IPS-18a (cell line): ENCODE data around the gene PTPRG.

ENCODE experiments used
- H3K27ac ChIP-seq: one replicate; pipeline ENCODE4 v1.5.1; 2013; ENCODE audit warnings: low read length
- H3K27me3 ChIP-seq: one replicate; pipeline ENCODE4 v1.6.1; 2013; ENCODE audit warnings: mild to moderate bottlenecking, low read length; ENCODE audit not compliant: control insufficient read depth, insufficient read depth
- H3K36me3 ChIP-seq: one replicate; pipeline ENCODE4 v1.6.1; 2013; ENCODE audit warnings: low read depth, low read length; ENCODE audit not compliant: control insufficient read depth
- H3K4me1 ChIP-seq: one replicate; pipeline ENCODE4 v1.6.1; 2013; ENCODE audit warnings: low read depth, low read length; ENCODE audit not compliant: control insufficient read depth
- H3K4me3 ChIP-seq: one replicate; pipeline ENCODE4 v1.5.1; 2013; ENCODE audit warnings: low read length
- H3K9ac ChIP-seq: one replicate; pipeline ENCODE4 v1.6.1; 2013; ENCODE audit warnings: mild to moderate bottlenecking, low read length, moderate library complexity
- H3K9me3 ChIP-seq: one replicate; pipeline ENCODE4 v1.6.1; 2013; ENCODE audit warnings: low read depth, low read length; ENCODE audit not compliant: control insufficient read depth

Gene PTPRG

DNA sequence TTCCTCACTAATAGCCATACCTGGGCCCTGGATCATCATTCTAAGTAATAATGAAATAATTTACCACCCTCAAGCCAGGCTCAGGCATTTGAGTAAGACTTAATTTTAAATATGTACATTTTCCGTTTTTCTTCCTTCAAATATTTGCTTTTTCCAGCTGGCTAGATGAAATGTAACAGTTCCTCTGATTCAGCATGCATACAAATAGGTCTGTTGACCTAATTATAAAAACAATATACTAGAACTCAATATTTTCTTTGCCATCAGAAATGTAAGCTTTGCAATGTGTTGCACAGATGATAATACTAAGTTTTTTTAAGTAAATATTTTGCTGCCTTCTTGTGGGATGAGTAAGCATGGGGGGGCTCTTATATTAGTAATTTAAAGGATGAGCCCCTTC is 720.4 kb downstream of the PTPRG start:
- H3K27ac ChIP-seq = no peak overlapping the region
- no peaks in the 10 kb centered on the region for H3K9me3 ChIP-seq
- no peaks in the 10 kb centered on the region for H3K27me3 ChIP-seq
- H3K4me1 ChIP-seq = no peaks in the 10 kb centered on the region
- H3K4me3 ChIP-seq = no peak overlapping the region
- peaks cover 32% of the 10 kb centered on the region for H3K36me3 ChIP-seq
- no peak overlapping the region for H3K9ac ChIP-seq

GRCh38 chr3:62284442-62284841 is 723.1 kb downstream of the PTPRG start:
- peaks cover 11% of the 10 kb centered on the region for H3K36me3 ChIP-seq
- H3K9me3 ChIP-seq = no peaks in the 10 kb centered on the region
- H3K27ac ChIP-seq = no peak overlapping the region
- no peak overlapping the region for H3K4me3 ChIP-seq
- no peaks in the 10 kb centered on the region for H3K4me1 ChIP-seq
- no peak overlapping the region for H3K9ac ChIP-seq
- H3K27me3 ChIP-seq = no peaks in the 10 kb centered on the region

DNA sequence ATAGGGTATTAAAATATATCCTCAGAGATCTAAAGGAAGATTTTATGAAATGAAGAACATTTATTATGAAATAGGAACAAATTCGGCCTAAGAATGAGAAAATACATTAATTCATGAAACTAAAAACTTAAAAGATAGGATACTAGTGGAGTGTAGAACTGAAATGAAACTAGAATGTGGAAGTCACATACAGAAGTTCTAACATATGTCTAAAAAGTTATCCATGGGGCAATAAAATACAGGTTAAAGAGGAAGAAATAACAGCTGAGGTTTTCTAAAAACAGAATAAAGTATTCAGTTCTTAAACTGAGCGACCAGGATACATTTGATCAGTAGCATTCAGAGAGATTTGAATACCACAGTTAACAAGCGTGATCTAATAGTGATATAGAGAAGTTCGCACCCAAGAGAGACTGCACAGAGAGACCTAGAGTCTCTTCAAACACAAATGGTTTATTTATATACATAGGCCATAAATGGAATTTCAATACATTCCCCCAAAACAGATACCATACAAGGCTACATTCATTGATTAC is 726.1 kb downstream of the PTPRG start:
- H3K9me3 ChIP-seq = no peaks in the 10 kb centered on the region
- no peak overlapping the region for H3K27ac ChIP-seq
- no peak overlapping the region for H3K9ac ChIP-seq
- H3K4me1 ChIP-seq = no peaks in the 10 kb centered on the region
- H3K27me3 ChIP-seq = no peaks in the 10 kb centered on the region
- H3K4me3 ChIP-seq = no peak overlapping the region
- H3K36me3 ChIP-seq = peaks cover 11% of the 10 kb centered on the region

DNA sequence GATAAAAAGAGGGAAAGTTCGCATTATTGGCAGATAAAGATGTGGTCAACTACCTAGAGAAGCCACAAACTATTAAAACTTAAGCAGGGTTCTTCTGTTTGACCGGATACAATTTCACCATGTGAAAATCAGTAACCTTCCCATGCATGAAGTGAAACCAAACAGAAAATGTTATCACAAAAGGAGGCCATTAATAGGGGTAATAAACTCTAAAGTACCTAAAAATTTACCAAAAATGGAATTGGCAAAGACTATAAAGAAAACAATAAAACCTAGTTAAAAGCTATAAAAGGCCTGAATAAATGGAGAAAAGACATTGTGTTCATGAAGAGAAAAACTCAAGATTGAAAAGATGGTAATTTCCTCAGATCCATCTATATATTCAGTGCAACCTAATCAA is 728.6 kb downstream of the PTPRG start:
- Histone ChIP-seq H3K27ac (no peak overlapping the region), H3K9ac (no peak overlapping the region), H3K36me3 (peaks cover 22% of the 10 kb centered on the region), H3K27me3 (no peaks in the 10 kb centered on the region), H3K4me1 (no peaks in the 10 kb centered on the region), H3K9me3 (no peaks in the 10 kb centered on the region), H3K4me3 (no peak overlapping the region)

DNA sequence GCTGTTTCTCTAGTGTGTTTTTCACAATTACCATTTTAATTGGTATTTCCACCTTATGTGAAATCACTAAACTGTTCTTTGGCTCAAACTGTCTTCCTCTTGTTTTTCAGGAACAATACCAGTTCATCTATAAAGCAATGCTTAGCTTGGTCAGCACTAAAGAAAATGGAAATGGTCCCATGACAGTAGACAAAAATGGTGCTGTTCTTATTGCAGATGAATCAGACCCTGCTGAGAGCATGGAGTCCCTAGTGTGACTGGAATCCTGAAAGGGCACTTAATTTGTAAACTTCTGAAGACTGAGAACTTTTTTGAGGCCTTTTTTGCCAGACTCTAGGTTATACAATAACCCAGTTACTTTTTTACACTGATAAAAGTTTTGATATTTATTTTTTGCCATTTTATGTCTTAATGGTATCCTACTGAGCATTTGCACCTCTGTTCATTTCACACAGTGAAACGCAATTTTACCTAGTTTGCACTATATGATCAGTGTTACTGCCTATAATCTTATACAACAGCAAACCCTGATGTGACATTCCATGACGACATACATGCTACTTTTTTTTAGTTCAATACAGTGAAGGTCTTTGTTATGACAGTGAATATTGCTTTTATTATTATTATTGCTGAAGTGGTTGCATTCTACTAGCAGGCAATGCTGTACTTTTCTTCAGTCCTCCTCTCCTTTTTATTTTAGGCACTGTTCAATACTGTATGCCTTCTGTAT is 731.8 kb downstream of the PTPRG start:
- Histone ChIP-seq H3K27me3 (no peaks in the 10 kb centered on the region), H3K4me3 (no peak overlapping the region)

GRCh38 chr3:62295571-62295970 is 734.2 kb downstream of the PTPRG start:
- no peak overlapping the region for H3K9ac ChIP-seq
- H3K9me3 ChIP-seq = no peaks in the 10 kb centered on the region
- no peaks in the 10 kb centered on the region for H3K4me1 ChIP-seq
- H3K27ac ChIP-seq = no peak overlapping the region
- H3K36me3 ChIP-seq = peaks cover 29% of the 10 kb centered on the region
- H3K4me3 ChIP-seq = no peak overlapping the region
- H3K27me3 ChIP-seq = no peaks in the 10 kb centered on the region

More for the DNA sequence above, 731.8 kb downstream of the PTPRG start:
- H3K9me3 ChIP-seq = no peaks in the 10 kb centered on the region
- no peaks in the 10 kb centered on the region for H3K4me1 ChIP-seq
- H3K27ac ChIP-seq = no peak overlapping the region
- no peak overlapping the region for H3K9ac ChIP-seq
- peaks cover 26% of the 10 kb centered on the region for H3K36me3 ChIP-seq

DNA sequence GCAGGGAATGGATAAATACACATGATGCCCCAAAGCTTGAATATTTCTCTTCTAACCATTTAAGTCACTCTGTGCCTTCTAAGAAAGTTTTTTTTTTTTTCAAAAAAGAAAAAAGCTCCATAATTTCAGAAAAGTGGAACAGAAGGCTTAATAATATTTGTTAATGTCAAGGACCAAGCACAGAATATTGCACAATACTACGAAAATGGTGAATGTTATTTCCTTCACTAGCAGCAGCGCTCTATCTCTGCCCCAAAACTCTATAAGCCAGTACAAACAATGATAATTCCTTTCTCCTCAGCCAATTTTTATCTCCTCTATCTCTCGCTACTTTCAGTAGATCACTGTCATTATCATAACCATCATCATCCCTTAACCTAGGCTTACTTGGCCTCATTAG is 739.2 kb downstream of the PTPRG start:
- H3K27me3 ChIP-seq = no peaks in the 10 kb centered on the region
- no peaks in the 10 kb centered on the region for H3K9me3 ChIP-seq
- no peak overlapping the region for H3K27ac ChIP-seq
- no peaks in the 10 kb centered on the region for H3K4me1 ChIP-seq
- H3K36me3 ChIP-seq = peaks cover 7% of the 10 kb centered on the region
- H3K9ac ChIP-seq = no peak overlapping the region
- no peak overlapping the region for H3K4me3 ChIP-seq

GRCh38 chr3:62312201-62312600 is 750.8 kb downstream of the PTPRG start:
- Histone ChIP-seq H3K9me3 (no peaks in the 10 kb centered on the region), H3K9ac (no peak overlapping the region), H3K4me1 (no peaks in the 10 kb centered on the region), H3K4me3 (no peak overlapping the region), H3K27ac (no peak overlapping the region), H3K36me3 (no peaks in the 10 kb centered on the region), H3K27me3 (no peaks in the 10 kb centered on the region)

- Histone ChIP-seq H3K4me1 (peaks cover 4% of the 10 kb centered on the region), H3K36me3 (no peaks in the 10 kb centered on the region), H3K27ac (no peak overlapping the region), H3K4me3 (no peak overlapping the region), H3K27me3 (no peaks in the 10 kb centered on the region), H3K9ac (no peak overlapping the region), H3K9me3 (peaks cover 3% of the 10 kb centered on the region)
Measured at GRCh38 chr3:62316525-62316924, 755.2 kb downstream of the PTPRG start.

DNA sequence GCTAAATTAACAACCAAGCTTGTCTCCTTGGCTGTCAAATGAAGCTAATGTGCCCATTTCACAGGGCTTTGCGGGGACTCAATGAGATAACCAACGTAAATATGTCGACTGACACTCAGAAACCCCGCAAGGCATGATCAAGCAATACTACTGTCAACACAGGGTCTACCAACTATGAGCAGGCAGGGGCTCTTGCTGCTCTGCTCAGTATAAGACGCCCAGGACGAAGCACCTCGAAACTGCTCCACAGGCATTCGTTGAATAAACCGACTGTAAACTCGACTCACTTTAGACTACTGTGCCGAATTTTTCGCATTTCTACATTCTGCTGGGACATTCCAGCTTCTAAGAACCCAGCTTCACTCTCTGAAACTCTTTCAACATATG is 757.0 kb downstream of the PTPRG start:
- peak overlapping the region; percentile 45 for H3K9ac ChIP-seq
- peaks cover 4% of the 10 kb centered on the region for H3K4me1 ChIP-seq
- H3K4me3 ChIP-seq = peak overlapping the region; percentile 93
- no peaks in the 10 kb centered on the region for H3K27me3 ChIP-seq
- H3K36me3 ChIP-seq = no peaks in the 10 kb centered on the region
- H3K9me3 ChIP-seq = peaks cover 3% of the 10 kb centered on the region
- no peak overlapping the region for H3K27ac ChIP-seq

- Histone ChIP-seq H3K9me3 (peaks cover 3% of the 10 kb centered on the region), H3K36me3 (no peaks in the 10 kb centered on the region), H3K4me1 (peaks cover 4% of the 10 kb centered on the region), H3K9ac (peak overlapping the region; percentile 45), H3K4me3 (peak overlapping the region; percentile 93), H3K27ac (no peak overlapping the region), H3K27me3 (no peaks in the 10 kb centered on the region)
Measured at GRCh38 chr3:62318752-62319569, 757.6 kb downstream of the PTPRG start.
